NCI-H2081 treated with DMSO at 0.1 percent for 48 hours (cell line): Measurements from ENCODE around the gene SLC4A5.
"Not testable (repeated sequence)": the region's sequence is repeated elsewhere in the genome, so short reads cannot be mapped to it uniquely, and the experiment has no call there.

Experiments used
- DNase-seq: peaks from one replicate; lab custom pipeline; 2025; lab: John Stamatoyannopoulos, UW

SLC4A5 gene

GRCh38 chr2:74264281-74264680 lies 78.9 kb downstream of the SLC4A5 start:
- DNase-seq, result no peak

DNA sequence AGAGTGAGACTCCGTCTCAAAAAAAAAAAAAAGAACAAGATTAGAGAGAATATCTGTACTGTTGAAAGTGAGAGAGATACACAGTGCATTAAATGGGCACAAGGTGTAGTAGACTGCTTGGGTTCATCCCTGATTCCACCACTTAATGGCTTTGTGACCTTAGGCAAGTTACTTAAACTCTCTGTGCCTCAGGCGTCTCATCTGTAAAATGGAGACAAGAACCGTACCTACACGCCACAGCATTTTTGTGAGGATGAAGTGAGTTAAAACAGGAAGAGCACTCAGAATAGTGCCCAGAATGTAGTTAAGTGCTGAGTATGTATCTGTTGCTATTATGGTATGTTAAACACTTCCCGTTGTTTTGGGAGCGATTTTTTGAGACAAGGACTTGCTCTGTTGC lies 80.5 kb downstream of the SLC4A5 start:
- no peak for DNase-seq

DNA sequence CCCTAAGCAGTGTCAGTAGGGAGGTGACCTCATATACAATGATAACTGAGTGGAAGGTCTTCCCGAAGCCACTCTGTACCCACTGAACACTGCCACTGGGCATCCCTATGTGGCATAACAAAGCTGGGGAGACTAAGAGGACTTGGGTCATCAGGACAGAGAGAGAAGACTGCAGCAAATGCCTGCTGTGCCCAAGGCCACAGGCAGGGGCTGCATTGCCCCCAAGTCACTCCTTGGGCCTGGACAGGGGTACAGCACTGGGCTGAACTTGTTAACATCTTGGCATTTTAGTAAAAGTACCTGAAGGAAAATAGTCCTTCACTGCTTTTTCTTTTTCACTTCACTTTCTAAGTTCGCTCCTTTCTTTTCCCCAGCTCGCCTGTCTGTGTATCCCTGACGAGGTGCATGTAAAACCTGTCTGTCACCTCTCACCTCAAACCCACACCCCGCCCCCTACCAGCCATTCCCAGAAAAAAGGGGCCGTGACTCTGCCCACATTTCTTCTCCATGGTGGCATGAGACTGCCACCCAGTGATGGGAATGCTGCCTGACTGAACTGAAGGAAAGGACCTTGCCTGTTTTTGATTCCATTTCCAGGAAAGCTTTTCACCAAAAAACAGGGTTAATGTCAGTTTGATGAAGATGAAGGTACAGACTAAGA lies 81.9 kb downstream of the SLC4A5 start:
- no peak for DNase-seq

DNA sequence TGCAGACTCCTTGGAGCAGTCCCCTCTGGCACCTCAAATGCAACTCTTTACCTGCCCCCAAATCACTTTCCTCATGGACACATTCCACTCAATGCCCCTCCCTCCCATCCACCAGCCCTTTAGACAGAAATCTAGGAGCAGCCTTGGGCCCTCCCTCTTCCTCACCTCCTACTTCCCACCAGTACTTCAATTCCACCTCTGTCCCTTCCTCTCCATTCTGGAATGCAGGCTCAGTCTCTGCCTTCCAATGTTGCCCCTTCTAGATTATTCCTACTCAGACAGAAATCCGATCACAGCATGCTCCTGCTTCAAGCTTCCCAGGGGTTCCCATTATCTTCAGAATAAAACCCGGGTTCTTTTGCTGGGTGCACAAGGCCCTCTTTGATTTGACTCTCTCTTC lies 82.7 kb downstream of the SLC4A5 start:
- no peak for DNase-seq

- DNase-seq, result no peak
Observed at GRCh38 chr2:74259733-74260132, 83.5 kb downstream of the SLC4A5 start.

- DNase-seq, result no peak
Observed at GRCh38 chr2:74259191-74259590, 84.0 kb downstream of the SLC4A5 start.

- no peak for DNase-seq
Observed at GRCh38 chr2:74255660-74256213, 87.5 kb downstream of the SLC4A5 start.

DNA sequence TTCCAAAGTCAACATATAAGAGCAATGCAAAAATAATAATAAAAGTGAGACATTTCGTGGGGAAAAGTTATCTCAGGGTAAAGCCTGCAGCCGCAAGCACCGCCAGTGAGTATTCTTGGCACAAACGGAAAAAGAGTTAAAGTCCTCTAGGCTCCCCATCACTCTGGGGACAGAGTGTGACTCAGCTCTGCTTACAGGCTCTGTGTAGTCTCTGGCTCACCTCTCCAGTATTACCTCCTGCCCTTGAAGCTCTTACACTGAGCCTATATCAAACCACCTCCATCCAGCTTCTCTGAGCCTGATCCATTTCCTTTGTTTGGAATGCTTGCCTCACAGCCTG lies 89.3 kb downstream of the SLC4A5 start:
- DNase-seq, result no peak

DNA sequence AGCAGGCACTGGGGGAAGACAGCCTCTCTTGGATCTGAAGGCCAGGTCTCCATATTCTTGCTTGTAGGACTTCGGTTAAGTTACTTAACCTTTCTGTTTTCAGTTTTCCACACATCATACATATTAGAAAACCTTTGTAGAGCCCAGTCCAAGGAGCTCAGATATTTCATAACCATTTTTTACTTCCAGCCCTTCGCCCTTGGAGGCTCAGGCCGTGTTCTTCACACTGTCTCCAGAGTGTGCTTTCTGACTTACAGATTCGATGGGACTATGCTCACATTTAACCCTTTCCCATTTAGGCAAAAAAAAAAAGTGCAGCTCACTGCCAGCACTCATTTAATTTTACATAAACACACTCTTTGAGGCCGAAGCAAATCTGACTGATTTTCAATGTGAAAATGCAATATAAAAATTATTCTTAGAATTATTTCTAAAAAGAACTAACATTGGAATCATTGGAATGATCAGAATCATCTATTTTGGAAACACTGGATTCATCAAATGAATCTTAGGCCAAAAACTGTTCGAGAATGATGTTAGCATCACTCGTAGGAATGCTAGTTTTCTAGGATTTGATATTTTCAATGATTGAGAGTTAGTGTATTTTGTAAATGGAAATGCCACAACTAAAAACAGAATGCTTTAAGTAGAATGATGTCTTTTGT lies 89.8 kb downstream of the SLC4A5 start:
- no peak for DNase-seq

DNA sequence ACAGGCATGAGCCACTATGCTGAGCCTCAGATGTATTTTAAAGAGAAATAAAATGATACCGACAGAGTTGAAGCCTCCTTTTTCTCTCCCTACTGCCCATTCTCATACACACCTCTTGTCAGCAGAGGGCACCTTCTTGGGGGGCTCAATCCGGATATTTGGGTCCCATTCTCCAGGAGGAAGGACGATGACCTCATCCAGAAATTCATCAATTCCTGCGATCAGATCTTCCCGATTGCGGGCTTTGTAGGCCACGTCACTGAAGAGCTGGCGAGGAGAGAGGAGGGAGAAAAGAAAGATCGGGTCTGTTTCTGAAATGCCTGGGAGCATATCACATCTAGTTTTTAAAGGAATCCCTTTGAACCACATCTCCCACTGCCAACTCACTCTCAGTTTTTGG lies 90.4 kb downstream of the SLC4A5 start:
- DNase-seq, result no peak

DNA sequence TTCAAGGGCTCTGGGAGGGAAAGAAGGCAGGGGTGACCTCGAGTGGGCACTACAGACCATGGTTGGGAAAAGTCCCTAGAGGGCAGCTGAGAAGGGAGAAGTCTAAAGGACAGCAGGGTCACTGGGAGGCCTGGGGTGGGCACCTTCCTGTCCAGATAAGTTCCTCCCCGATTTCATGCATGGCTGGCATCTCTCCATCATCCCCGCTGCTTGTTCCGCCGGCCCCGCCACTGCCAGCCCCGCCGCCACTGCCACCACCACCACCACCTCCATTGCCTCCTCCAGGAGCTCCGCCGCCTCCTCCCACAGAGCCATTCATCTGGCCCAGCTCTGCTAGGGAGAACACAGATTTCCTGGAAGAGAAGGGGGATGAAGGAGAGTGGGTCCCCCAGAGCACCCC lies 91.2 kb downstream of the SLC4A5 start:
- no peak for DNase-seq

DNA sequence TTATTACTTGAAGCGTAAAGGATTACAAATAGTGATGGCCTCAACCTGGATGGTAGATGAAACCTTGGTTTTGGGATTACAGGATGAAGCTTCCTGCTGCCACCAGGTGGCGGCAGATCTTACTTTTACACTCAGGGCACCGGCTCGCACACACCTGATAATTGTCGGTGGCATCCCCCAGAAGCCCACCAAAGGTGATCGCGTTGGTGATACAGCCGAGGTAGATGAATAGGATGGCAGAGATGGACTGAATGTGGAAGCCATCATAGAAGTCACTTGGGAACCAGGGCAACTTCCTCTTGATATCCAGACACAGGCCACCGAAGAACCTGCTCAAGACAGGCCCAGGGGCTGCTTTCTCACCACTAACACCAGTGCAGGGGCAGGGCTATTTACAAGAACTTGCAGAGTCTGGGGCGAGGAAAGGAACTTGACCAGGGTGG lies 93.0 kb downstream of the SLC4A5 start:
- no peak for DNase-seq

GRCh38 chr2:74249406-74250122 lies 93.7 kb downstream of the SLC4A5 start:
- no peak for DNase-seq

- DNase-seq, result no peak
Observed at GRCh38 chr2:74246496-74247195, 96.6 kb downstream of the SLC4A5 start.

DNA sequence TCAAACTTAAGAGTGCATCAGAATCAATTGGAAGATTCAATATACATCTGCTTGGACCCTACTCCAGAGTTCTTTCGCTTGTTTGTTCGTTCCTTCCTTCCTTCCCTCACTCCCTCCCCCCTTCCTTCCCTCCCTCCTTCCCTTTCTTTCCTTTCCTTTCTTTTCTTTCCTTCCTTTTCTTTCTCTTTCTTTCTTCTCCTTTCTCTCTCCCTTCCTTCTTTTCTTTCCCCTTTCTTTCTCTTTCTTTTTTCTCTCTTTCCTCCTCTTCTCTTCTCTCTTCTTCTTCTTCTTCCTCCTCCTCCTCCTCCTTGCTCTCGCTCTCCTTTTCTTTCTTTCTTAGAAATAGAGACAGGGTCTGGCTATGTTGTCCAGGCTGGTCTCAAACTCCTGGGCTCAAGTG lies 98.9 kb downstream of the SLC4A5 start:
- no peak for DNase-seq

- DNase-seq, result no peak
Observed at GRCh38 chr2:74242354-74243071, 100.7 kb downstream of the SLC4A5 start.

DNA sequence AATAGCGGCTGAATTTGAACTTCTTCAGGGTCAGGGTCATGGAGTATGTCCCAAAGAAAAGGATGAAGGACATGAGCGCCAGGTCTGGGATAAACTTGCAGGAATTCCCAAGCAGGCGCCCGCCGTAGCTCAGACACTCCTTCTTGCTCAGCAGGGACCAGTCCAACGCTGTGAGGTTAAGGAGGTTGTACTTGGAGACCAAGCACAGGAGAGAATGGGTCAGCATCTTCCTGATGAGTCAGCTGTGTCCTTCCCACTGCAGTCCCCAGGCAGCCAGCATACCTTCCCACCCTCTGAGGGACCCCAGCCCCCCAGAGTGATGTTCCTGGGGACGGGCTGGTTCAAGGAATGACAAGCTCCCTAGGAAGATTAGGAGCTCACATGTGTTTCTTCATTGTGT lies 103.9 kb downstream of the SLC4A5 start:
- no peak for DNase-seq

- DNase-seq, result no peak
Observed at GRCh38 chr2:74238879-74239278, 104.3 kb downstream of the SLC4A5 start.

DNA sequence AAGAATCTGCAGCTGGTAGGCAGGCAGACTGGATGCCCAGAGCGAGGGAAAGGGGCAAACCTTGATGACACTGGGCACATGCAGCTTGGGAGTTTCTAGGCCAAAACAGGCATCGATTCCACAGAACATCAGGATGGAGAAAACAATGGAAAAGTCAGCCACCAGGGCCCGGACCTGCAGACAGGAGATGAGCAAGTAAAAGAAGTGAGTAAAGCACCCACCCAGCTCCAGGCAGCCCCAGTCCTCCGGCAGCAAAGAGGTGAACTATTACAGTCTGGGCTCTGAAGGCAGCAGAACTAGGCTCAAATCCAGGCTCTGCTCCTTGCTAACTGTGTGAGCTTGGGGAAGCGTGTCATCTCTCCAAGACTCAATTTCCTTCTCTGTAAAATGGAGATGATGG lies 108.2 kb downstream of the SLC4A5 start:
- DNase-seq, result no peak

DNA sequence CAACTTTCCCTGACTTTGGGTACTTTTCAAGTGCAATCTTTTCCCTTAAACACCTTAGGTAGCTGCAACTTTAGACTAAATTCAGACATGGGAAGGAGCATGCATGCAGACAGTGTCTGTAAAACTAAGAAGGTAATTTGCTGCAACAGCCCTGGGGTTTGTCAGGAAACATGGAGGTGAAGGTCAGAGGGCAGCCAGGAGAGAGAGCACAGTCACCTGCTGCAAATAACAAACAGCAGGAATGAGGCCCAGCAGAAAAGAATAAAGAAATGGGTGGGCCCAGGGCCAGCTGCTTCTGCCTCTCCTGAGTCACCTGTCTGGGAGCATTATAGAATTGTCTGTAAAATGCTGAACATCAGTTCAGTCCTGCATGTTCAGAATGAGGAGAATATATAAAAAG lies 109.6 kb downstream of the SLC4A5 start:
- DNase-seq, result no peak

- no peak for DNase-seq
Observed at GRCh38 chr2:74232426-74232825, 110.8 kb downstream of the SLC4A5 start.

DNA sequence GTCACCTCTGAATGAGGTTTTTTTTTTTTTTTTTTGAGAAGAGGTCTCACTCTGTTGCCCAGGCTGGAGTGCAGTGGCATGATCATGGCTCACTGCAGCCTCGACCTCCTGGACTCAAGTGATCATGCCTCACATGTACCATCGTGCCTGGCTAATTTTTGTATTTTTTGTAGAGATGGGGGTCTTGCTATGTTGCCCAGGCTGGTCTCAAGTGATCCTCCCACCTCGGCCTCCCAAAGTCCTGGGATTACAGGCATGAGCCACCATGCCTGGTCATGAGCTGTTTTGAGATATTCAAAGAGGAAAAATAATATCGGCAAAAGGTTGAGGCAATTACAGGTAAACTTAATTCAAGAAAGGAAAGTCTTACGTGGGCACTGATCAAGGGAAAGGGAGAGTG lies 113.4 kb downstream of the SLC4A5 start:
- DNase-seq, result not testable (repeated sequence)
